ENCODE results near the gene ZNF66.
A peak's percentile ranks its signal among the peaks of the same experiment; 100 is the strongest.
"Not testable (repeated sequence)": the region's sequence is repeated elsewhere in the genome, so short reads cannot be mapped to it uniquely, and the experiment has no call there.

The ZNF66 gene

DNA sequence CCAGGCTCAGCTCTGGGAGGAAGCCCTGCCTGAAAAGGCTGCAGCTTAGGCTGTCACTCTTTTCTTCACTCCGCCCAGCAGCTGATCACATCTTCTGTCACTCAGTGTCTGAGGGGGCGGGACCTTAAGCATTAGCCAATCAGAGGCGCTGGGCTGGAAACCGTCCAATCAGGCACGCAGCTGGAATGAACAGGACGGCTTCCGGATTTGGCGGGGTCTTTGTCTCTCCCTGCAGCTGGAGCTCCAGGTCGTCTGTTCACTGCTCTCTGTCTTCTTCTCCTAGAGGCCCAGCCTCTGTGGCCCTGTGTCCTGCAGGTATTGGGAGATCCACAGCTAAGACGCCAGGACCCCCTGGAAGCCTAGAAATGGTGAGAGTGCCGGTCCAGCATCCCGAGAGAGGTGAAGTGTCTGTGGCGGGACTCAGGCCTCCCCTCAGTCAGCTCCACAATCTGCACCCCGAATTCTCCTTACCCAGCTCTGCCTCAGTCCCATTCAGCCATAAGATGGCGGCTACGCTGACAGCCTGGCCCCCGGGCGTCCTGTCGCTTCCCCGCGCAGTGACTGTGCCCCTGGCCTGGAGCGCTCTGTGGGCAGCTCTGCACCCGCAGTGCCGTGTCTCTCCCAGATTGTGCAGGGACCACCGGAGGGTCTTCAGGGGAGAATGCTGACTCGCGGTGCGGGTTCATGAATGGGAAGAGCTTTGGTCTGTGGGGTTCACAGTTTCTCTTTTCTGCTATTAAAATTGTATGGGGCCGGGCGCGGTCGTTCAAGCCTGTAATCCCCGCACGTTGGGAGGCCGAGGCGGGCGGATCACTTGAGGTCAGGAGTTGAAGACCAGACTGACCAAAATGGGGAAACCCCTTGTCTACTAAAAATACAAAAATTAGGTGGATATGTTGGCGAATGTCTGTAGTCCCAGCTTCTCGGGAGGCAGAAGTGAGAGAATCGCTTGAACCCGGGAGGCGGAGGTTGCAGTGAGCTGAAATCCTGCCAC is at the start of gene ZNF66:
ZNF66 (plus strand) TSS at position 222 of the 994 bp plus-strand sequence; CDS start at position 366, 144 bp downstream.
- DNase-seq, result peak; percentile 84 to 93

DNA sequence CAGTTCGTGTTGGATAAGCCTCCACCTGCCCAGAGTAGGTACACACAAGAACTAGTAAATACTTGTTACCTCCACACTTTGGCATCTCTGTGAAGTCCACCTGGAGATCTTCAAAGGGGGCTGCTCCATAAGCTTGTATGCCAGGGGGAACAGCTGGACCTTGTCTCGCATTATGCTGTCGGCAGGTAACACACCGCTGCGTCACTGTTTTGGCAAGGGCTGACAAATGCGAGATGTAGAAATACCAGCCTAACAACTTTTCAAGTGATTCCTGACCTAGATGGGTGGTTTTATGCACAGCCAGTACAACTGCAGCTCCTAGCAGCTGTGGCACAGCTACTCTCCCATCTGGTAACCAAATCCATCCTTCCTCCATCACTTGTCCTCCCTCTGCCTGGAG is 25.9 kb upstream of the ZNF66 start:
- DNase-seq, result not testable (repeated sequence)

- DNase-seq, result not testable (repeated sequence)
Observed at GRCh38 chr19:20752291-20752690, 23.8 kb upstream of the ZNF66 start.

- DNase-seq, result not testable (repeated sequence)
Observed at GRCh38 chr19:20769225-20769736, 6.8 kb upstream of the ZNF66 start.

DNA sequence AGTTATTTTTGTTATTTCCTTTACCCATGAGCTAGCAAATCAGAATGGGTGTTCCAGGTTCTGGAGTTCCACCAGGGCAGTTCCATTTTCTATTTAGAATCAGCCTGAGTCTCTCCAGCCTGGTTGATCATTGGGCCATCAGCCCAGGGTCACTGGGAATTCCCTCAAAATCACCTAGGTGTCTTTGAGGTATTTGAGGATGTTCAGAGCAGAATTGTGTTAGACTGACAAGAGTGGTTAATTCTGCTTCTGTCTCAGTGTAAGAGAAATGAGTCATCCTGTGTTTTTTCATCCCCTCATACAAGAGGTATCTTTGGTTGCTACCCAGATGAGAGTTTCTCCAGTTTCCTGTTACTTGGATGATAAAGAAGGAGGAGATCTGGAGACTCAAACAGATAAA is 11.7 kb downstream of the ZNF66 start:
- no peak for DNase-seq

- no peak for DNase-seq
Observed at GRCh38 chr19:20791806-20792205, 15.7 kb downstream of the ZNF66 start.

- not testable (repeated sequence) for DNase-seq
Observed at GRCh38 chr19:20806311-20807262, 30.5 kb downstream of the ZNF66 start.

DNA sequence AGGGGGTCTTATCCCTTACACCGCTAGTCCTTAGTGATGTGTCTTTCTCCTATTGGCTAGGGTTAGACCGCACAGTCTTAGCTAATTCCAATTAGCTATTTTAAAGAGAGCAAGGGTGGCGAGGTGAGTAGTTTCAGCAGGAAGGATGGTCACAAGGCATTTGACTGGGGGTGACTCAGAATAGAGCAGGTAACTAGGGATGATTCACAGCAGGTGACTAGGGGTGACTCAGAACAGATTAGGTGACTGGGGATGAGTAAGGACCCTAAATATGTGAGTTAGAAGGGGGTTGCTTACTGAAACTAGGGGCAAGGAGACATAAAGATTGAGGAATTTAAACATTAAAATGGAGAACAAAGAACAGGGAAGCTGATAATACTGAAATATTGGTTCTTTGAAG is 64.3 kb downstream of the ZNF66 start:
- DNase-seq, result no peak

All from stimulated activated CD4-positive, alpha-beta T cell treated with anti-CD3 and anti-CD28 coated beads, Interleukin-4, amount 100 ng/mL, for 4 hours (primary cell).